HG03575 (cell line): ENCODE data around the gene SLC37A1.

Experiments
- ATAC-seq: cut with Tn5 transposase; IDR thresholded peaks from one replicate; pipeline ENCODE4 v1.9.1; 2021; ENCODE audit not compliant: unreplicated experiment, insufficient number of reproducible peaks, low FRiP score; ENCODE audit errors: extremely low read depth

SLC37A1 gene

DNA sequence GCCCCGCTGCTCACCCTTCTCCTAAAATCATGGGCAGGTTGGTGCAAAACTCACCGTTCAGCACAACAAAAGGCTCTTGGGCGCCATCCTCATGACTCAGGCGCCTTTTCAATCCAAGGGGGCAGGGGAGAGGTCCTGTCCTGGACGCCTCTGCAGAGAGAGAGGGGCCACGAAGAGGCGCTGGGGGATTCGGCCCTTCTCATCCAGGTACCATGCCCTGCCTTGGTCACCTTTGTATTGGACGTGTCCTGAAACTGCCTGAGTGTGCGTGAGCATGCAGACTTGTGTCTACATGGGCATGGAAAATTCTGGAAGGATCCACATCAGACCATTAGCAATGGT lies 53.5 kb downstream of the SLC37A1 start:
- ATAC-seq: no peak

DNA sequence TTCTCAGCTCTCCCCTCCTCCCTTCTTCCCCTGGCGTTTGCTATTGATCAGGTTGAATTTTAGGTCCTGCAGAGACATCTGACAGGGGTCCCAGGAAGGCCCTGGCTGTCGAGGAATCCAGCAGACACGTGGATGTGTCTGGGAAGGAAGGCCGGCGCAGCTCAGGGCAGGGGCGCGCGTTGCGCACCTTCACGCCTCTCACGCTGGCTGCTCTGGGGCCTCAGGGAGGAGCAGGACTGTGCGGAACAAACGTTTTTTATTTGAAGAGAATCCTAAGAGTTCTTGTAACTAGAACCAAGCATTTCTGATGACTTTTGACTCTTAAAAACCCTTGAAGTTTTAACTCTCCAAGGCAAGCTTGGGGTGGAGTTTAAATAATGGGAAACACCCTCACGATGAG lies 54.2 kb downstream of the SLC37A1 start:
- ATAC-seq: no peak

- no peak for ATAC-seq
Observed at GRCh38 chr21:42568376-42568775, 54.7 kb downstream of the SLC37A1 start.

DNA sequence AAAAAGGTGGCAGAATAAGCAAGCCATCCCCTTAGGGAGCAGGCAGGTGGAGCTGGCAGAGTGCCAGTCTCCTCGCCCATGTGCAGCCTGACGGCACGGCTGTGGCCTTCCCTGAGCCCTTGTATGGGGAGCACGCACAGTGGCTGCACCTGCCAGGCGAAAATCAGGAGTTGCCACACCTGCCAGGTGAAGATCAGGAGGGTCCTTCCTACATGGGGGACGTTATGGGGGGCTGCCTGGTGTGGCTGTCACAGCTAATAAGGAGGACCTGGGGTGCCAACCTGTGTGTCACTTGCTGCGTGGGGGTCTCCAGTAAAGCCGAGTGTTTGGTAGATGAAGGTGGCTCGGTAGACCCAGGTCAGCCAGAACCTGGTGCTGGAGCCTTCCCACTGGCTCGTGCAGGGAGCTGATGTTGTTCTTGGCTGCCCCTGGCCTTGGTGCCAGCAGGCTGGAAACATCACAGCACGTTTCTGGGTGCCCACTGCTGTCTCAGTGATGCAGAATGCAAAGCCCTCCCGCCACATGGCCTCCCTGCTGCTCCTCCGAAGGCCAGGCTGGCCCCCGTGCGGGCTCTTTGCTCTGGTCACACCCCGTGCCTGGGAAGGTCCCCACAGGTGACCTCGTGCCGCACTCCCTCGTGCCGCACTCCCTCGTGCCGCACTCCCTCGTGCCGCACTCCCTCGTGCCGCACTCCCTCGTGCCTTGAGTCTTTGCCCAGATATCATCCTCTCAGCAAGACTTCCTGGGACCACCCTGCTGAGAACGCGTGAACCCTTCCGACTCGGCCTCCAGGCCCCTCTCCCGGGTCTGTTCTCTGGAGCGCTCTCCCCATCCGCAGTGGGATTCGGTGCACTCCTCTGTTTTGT lies 55.4 kb downstream of the SLC37A1 start:
- no peak for ATAC-seq

- ATAC-seq: no peak
Observed at GRCh38 chr21:42569732-42570301, 56.2 kb downstream of the SLC37A1 start.

GRCh38 chr21:42570362-42570761 lies 56.7 kb downstream of the SLC37A1 start:
- no peak for ATAC-seq

GRCh38 chr21:42570841-42571387 lies 57.3 kb downstream of the SLC37A1 start:
- no peak for ATAC-seq

DNA sequence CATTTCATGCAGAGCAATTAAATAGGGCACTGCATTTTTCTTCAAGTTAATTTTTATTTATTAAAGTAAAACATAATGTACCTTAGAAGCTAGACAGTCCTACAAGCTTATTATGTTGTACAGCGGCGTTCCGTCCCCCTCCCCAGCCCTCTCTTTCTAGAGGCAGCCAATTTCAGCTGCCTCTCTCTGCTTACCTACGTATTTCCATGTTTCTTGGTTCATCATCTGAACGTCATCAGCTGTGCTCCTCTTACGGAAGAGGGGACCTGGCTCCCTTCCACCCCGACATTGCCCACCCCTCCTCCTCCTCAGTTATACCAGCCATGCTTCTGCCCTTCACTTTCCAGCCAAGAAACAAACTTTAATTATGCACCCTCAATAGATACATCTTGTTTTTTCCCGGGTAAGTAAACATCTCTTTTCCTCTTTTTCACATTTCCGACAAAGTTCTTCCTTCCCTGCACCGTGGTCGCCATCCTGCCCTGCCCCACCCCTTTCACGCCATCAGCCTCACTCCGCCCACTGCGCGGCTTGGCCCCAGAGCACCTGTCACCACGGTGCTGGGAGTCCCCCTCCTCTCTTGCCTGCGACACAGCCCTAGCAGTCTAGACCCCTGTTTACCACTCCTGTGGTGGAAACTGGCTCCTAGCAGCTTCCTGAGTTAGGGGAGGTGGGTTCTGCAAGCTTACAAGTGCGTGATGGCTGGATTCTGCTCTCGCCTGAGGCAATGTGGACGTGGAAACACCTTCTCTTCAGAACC lies 57.9 kb downstream of the SLC37A1 start:
- ATAC-seq: no peak

DNA sequence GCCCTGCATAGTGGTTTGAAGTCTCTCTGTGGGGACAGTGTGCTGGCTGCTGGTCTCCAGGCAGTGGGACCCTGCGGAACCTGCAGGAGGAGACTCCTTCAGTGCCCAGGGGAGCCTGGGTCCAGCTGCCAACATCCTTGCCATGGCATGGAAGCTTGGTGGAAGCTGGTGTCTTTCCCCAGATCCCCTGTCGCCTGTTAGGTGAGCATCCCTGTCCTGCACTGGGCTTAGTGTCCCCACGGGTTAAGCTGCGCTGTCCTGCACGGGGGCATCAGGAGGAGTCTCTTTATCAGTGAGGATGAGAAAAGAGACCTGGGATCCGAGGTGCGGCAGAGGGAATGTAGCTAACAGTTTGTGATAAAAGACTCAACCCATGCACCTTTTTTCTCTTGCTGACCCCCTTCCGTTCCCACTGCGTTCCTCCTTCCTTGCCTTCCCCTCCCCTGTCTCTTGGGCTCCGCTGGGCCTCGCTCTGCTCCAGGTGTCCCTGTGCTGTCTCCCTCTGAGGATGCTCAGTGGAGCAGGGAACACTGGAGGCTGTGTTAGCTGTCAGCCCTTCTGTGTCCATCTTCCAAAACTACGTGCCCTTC lies 59.3 kb downstream of the SLC37A1 start:
- ATAC-seq: no peak

DNA sequence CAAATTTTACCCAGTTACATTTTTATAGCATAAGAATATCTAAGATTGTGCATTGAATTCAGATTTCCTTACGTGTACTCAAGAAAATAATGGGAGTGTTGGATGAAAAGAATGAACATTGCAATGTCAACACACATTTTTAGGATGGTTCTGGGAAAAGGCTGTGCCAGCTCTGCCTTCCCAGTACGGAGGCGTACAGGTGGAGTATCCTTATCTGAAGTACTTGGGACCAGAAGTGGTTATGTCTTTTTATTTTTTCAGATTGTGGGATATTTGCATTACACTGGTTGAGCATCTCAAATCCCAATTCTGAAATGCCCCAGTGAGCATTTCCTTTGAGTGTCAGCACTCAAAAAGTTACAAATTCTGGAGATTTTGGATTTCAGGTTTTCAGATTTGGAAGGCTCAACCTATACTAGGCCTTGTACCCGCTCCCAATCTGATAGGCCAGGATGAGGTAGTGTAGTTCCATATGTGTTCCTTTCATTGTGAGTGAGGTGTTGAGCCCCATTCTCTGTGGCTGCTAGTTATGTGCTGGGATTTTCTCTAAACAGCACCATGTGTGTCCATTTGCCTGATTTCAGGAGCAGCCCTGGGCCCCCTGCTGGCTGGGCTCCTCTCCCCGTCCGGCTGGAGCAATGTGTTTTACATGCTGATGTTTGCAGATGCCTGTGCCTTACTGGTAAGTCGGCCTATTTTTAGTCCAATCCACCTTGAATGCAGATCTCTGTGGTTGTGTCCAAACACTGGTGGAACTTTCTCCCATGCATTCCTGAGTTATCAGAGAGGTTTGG lies 60.8 kb downstream of the SLC37A1 start:
- ATAC-seq: no peak

GRCh38 chr21:42575111-42575510 lies 61.5 kb downstream of the SLC37A1 start:
- ATAC-seq: no peak

- ATAC-seq: no peak
Observed at GRCh38 chr21:42576639-42577038, 63.0 kb downstream of the SLC37A1 start.

DNA sequence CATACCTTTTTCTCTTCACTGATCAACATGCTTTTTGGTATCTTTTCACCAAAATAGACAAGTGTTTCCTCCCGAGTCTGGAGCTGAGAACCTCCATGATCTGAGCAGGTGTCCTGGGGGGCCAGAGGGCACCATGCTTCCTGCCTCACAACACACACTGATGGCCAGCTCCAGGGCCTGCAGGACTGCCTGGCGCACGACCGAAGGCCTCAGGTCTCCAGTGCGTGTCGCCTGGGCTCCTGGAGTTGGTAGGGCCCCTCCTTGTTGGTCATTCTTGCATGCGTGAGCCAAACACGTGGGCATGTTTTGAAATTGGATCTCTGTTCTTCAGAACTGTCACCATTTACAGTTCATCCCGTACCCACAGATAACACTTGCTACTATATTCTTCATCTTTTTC lies 64.4 kb downstream of the SLC37A1 start:
- no peak for ATAC-seq

DNA sequence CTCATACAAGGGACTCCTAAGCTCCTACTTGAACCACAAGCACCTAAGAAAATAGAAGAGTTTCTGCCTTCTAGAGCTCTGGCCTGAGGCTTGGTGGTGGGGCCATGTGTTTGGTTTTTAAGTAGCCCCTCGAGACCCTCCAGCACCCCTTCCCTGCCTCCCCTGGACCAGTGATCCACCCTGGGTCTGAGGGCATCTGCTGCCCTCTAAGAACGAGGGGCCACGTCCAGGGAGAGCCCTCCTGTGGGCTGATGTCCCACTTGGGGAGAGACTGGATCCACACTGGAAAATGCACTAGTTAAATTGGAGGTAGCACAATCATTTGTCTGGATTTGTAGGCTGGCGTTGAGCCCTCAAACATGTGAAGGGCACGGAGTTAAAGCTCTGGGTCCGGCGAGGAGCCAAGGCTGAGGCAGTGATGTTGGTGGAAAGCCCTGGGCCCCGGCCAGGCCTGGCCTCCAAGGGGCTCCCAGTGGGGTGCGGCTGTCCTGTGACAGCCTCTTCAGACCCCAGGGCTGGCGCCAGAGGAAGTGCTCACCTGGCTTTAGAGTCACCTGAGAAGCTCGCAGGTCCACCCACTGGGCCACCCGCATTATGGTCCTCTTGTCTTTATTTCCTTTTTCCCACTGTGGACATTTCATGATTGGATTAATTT lies 65.2 kb downstream of the SLC37A1 start:
- no peak for ATAC-seq

DNA sequence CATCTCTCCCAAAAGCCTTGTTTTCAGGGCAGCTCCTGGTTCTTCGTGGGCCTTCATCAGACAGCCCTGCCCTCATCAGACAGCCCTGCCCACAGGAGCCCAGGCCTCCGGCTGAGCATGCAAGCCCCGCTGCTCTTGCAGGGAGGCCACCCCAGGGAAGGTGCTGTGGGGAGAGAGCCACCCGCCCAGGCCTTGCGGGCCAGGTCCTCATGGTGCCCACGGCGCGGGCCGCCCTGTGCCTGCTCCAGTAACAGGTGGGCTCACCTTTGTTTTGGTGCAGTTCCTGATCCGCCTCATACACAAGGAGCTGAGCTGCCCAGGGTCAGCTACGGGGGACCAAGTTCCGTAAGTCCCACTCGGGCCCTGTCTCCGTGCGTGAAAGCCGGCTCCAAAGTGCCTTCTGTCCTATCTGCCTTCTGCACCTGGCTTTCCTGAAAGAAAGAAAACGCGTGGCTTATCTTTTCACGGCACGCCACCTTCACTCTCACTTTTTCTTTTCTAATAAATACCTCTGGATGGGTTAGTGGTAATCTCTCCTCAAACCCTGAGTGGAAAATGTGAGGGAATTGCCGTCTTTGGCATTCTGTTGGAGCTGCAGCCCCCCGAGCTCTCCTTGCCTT lies 65.9 kb downstream of the SLC37A1 start:
- no peak for ATAC-seq

DNA sequence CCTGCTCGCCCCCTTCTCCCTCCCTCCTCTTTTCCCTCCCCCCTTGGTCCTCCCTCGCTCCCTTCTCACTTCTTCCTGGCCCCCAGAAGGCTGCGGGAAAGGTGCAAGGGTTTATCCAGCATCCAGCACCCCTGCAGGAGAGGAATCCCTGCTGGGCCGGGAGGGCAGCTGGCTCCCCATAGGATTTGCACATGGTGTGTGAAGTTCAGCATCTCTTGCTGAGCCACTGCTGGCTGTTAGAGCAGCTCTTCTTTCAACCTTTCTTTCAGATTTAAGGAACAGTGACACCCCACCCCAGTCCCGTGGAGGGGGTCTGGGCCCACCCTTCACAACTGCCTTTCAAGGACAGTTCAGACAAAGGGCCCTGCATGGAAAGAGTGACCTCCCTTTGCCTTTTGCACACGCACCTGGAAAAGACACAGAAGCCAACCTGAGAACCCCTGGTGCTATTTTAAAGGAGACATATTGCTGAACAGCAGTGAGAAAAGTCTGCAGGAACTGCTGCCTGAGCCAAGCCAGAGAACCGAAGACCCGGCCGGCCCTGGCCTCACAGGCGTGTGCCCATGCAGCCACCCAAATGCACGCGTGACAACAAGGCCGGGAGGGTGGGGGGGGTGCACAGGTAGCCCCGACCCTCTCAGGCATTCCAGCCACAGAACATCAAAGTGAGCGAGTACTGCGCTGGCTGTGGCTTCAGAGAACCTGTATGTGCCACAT lies 66.6 kb downstream of the SLC37A1 start:
- ATAC-seq: no peak

GRCh38 chr21:42580793-42581321 lies 67.2 kb downstream of the SLC37A1 start:
- ATAC-seq: no peak
